Gastroesophageal sphincter (tissue), 3 donors: ENCODE data around the gene MED26.

Experiments used
- EP300 ChIP-seq: sonication (generic); formaldehyde crosslinking; IDR thresholded peaks from one replicate; pipeline ENCODE4 v1.6.1; 2017; ENCODE audit warnings: antibody characterized with exemption, mild to moderate bottlenecking
- POLR2A ChIP-seq, 2 donors: fragments of 450-650 bp; IDR thresholded peaks; one replicate each; pipeline ENCODE4 v1.6.1; 2017; ENCODE audit warnings: antibody characterized with exemption in 2 of 2, mild to moderate bottlenecking in 2 of 2, moderate library complexity in 1 of 2
- TF ChIP-seq, protein P1 (sequence below), 4 experiments: fragments of 200-600 bp in 2 of 4; fragments of 450-650 bp in 2 of 4; sonication (generic) in 1 of 4; IDR thresholded peaks; one replicate each; pipeline ENCODE4 v1.5.1; 2017 to 2019; ENCODE audit warnings: antibody characterized with exemption in 4 of 4, mild to moderate bottlenecking in 2 of 4, moderate library complexity in 2 of 4

- TF ChIP-seq, protein P1, sequence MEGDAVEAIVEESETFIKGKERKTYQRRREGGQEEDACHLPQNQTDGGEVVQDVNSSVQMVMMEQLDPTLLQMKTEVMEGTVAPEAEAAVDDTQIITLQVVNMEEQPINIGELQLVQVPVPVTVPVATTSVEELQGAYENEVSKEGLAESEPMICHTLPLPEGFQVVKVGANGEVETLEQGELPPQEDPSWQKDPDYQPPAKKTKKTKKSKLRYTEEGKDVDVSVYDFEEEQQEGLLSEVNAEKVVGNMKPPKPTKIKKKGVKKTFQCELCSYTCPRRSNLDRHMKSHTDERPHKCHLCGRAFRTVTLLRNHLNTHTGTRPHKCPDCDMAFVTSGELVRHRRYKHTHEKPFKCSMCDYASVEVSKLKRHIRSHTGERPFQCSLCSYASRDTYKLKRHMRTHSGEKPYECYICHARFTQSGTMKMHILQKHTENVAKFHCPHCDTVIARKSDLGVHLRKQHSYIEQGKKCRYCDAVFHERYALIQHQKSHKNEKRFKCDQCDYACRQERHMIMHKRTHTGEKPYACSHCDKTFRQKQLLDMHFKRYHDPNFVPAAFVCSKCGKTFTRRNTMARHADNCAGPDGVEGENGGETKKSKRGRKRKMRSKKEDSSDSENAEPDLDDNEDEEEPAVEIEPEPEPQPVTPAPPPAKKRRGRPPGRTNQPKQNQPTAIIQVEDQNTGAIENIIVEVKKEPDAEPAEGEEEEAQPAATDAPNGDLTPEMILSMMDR (IDR thresholded peaks at IDR 0.05) = no peak
- TF ChIP-seq POLR2A (IDR thresholded peaks at IDR 0.05) (no peak), EP300 (no peak)
Observed at GRCh38 chr19:16527971-16528521, 100.0 kb downstream of the MED26 start.
